CD14-positive monocyte (primary cell): ENCODE results near the gene TEC. TPM values are rescaled to one million over a fixed set of nuclear protein-coding genes. Genes with fewer than 3 reads are reported as not detected.

Source experiments
- DNase-seq, 3 donors: peaks; one replicate each; pipeline ENCODE4 v3.0.0-alpha.2; 2011 to 2022
- H2AFZ ChIP-seq: 2 replicates; pipeline ENCODE4 v1.6.0; 2012; ENCODE audit warnings: mild to moderate bottlenecking, low read depth, low read length, inconsistent platforms; ENCODE audit not compliant: insufficient read depth, poor library complexity, severe bottlenecking
- H3K27ac ChIP-seq, 2 donors: 1 replicate in 1 of 2; 2 replicates in 1 of 2; pipeline ENCODE4 v1.5.1; 2012 to 2013; ENCODE audit warnings: low read length in 2 of 2, control low read depth in 1 of 2, inconsistent platforms in 1 of 2, low read depth in 1 of 2, mild to moderate bottlenecking in 1 of 2
- H3K27me3 ChIP-seq, 2 donors: one replicate each; pipeline versions ENCODE4 v1.6.0 to v1.6.1; 2011 to 2013; ENCODE audit warnings: low read length in 2 of 2; ENCODE audit not compliant: control insufficient read depth in 2 of 2, insufficient read depth in 2 of 2
- H3K36me3 ChIP-seq, 2 donors: replicated peaks in 1 of 2; 1 replicate in 1 of 2; 2 replicates in 1 of 2; pipeline versions ENCODE4 v1.5.1 to v1.6.1; 2012 to 2013; ENCODE audit warnings: low read length in 2 of 2, control low read depth in 1 of 2, inconsistent platforms in 1 of 2, mild to moderate bottlenecking in 1 of 2; ENCODE audit not compliant: insufficient read depth in 2 of 2, control insufficient read depth in 1 of 2
- H3K4me1 ChIP-seq, 2 donors: 1 replicate in 1 of 2; 2 replicates in 1 of 2; pipeline versions ENCODE4 v1.5.1 to v1.6.1; 2012 to 2013; ENCODE audit warnings: low read length in 2 of 2, control low read depth in 1 of 2, inconsistent platforms in 1 of 2, mild to moderate bottlenecking in 1 of 2, moderate library complexity in 1 of 2; ENCODE audit not compliant: insufficient read depth in 2 of 2, control insufficient read depth in 1 of 2
- H3K4me2 ChIP-seq: replicated peaks from 2 replicates; pipeline ENCODE3; 2012; ENCODE audit warnings: low read length, moderate library complexity, mild to moderate bottlenecking; ENCODE audit not compliant: poor library complexity, severe bottlenecking; ENCODE audit errors: extremely low read depth
- H3K4me3 ChIP-seq, 3 experiments: fragments of 200-600 bp in 1 of 3; sonication (generic) in 1 of 3; replicated peaks in 1 of 3; 1 replicate in 2 of 3; 2 replicates in 1 of 3; pipeline ENCODE4 v1.5.1; 2011 to 2013; ENCODE audit warnings: low read length in 3 of 3, mild to moderate bottlenecking in 3 of 3, control low read depth in 2 of 3, low read depth in 2 of 3, inconsistent platforms in 1 of 3, moderate library complexity in 1 of 3
- H3K79me2 ChIP-seq: 2 replicates; pipeline ENCODE4 v1.6.0; 2012; ENCODE audit warnings: mild to moderate bottlenecking, control low read depth, inconsistent platforms, low read length, moderate library complexity; ENCODE audit not compliant: insufficient read depth
- H3K9ac ChIP-seq: 2 replicates; pipeline ENCODE4 v1.6.0; 2017; ENCODE audit warnings: low read length, mild to moderate bottlenecking; ENCODE audit not compliant: insufficient read depth, poor library complexity, severe bottlenecking
- H3K9me3 ChIP-seq, 2 donors: replicated peaks in 1 of 2; 1 replicate in 1 of 2; 2 replicates in 1 of 2; pipeline versions ENCODE4 v1.5.1 to v1.6.1; 2012 to 2013; ENCODE audit warnings: low read length in 2 of 2, control low read depth in 1 of 2; ENCODE audit not compliant: control insufficient read depth in 1 of 2, insufficient read depth in 1 of 2
- H4K20me1 ChIP-seq: 2 replicates; pipeline ENCODE4 v1.6.0; 2012; ENCODE audit warnings: mild to moderate bottlenecking, low read length, control low read depth, moderate library complexity; ENCODE audit not compliant: insufficient read depth
- H3K27ac Mint-ChIP-seq, 7 donors: one replicate each; pipeline ENCODE4 v1.8.0; 2020; ENCODE audit warnings: mild to moderate bottlenecking in 7 of 7, mixed read lengths in 7 of 7, moderate library complexity in 6 of 7, inconsistent platforms in 2 of 7
- H3K27me3 Mint-ChIP-seq, 3 donors: one replicate each; pipeline ENCODE4 v1.8.0; 2021 to 2022; ENCODE audit warnings: low read depth in 3 of 3, mild to moderate bottlenecking in 3 of 3, mixed read lengths in 3 of 3, moderate library complexity in 3 of 3, inconsistent platforms in 1 of 3
- H3K36me3 Mint-ChIP-seq, 2 donors: one replicate each; pipeline ENCODE4 v1.8.0; 2020; ENCODE audit warnings: mixed read lengths in 2 of 2, inconsistent platforms in 1 of 2, mild to moderate bottlenecking in 1 of 2
- H3K4me1 Mint-ChIP-seq: one replicate; pipeline ENCODE4 v1.8.0; 2020; ENCODE audit warnings: mild to moderate bottlenecking, mixed read lengths
- H3K4me3 Mint-ChIP-seq, 2 donors: one replicate each; pipeline ENCODE4 v1.8.0; 2020; ENCODE audit warnings: mild to moderate bottlenecking in 2 of 2, mixed read lengths in 2 of 2, moderate library complexity in 1 of 2
- H3K9me3 Mint-ChIP-seq, 7 donors: one replicate each; pipeline ENCODE4 v1.8.0; 2020 to 2022; ENCODE audit warnings: mixed read lengths in 7 of 7, mild to moderate bottlenecking in 6 of 7, moderate library complexity in 6 of 7, inconsistent platforms in 2 of 7
- CTCF ChIP-seq: fragments of 200-600 bp; IDR thresholded peaks from one replicate; pipeline ENCODE4 v1.8.0; 2022; ENCODE audit warnings: antibody characterized with exemption, mild to moderate bottlenecking
- WGBS: methylation state at CpG from one replicate; pipeline ENCODE4 v1.1.5; 2013; ENCODE audit warnings: missing lambda C conversion rate; ENCODE audit not compliant: insufficient coverage; 5-methylcytosine and 5-hydroxymethylcytosine counted together
- intact Hi-C, 2 donors: fragments of 100-400 bp; cut with micrococcal nuclease; formaldehyde crosslinking; loops; one replicate each; pipeline versions ENCODE4 v1.15.0 to v1.15.1; 2023
- polyA plus RNA-seq, 3 donors: library from polyadenylated mRNA; depleted of rRNA in 1 of 3; unstranded in 2 of 3; stranded (reverse) in 1 of 3; fragments of 300-500 nt in 2 of 3; fragments of >200 nt in 1 of 3; fragmentation: Illumina TruSeq in 2 of 3; gene quantifications; 1 replicate in 2 of 3; 2 replicates in 1 of 3; pipeline ENCODE4 v1.2.3, GENCODE V29; 2012 to 2021

The TEC gene
- polyA plus RNA-seq, 3 donors, result 0.30 to 2.5 (median 0.73) TPM

- Mint-ChIP-seq H3K36me3 (peaks cover 67 to 69% of the 10 kb centered on the region in 2 donors), H3K27ac (no peak overlapping the region), H3K27me3 (no peaks in the 10 kb centered on the region), H3K4me1 (no peaks in the 10 kb centered on the region), H3K4me3 (no peak overlapping the region), H3K9me3 (peaks cover 6 to 14% (median 9%) of the 10 kb centered on the region in 7 donors)
- Histone ChIP-seq H3K36me3 (peaks cover 36 to 83% of the 10 kb centered on the region in 2 donors), H4K20me1 (no peaks in the 10 kb centered on the region), H3K9ac (no peak overlapping the region), H3K4me2 (no peak overlapping the region), H3K79me2 (no peaks in the 10 kb centered on the region), H2AFZ (no peak overlapping the region), H3K9me3 (peaks cover 3 to 22% of the 10 kb centered on the region in 2 donors), H3K27ac (no peak overlapping the region), H3K27me3 (no peaks in the 10 kb centered on the region), H3K4me3 (no peak overlapping the region), H3K4me1 (no peaks in the 10 kb centered on the region)
- TF ChIP-seq CTCF, result no peak
- WGBS, result no CpG with 5 or more reads among the region's 1 CpG
- intact Hi-C loops, result no loop called here
- no peak for DNase-seq
These were observed 115.7 kb downstream of the TEC start for GRCh38 chr4:48153791-48154550.

- TF ChIP-seq CTCF, result no peak
- Histone ChIP-seq H3K27me3 (no peaks in the 10 kb centered on the region), H3K4me1 (no peaks in the 10 kb centered on the region), H2AFZ (no peak overlapping the region), H3K9ac (no peak overlapping the region), H4K20me1 (no peaks in the 10 kb centered on the region), H3K36me3 (peaks cover 36 to 85% of the 10 kb centered on the region in 2 donors), H3K4me3 (no peak overlapping the region), H3K4me2 (no peak overlapping the region), H3K79me2 (no peaks in the 10 kb centered on the region), H3K27ac (no peak overlapping the region), H3K9me3 (peaks cover 3 to 22% of the 10 kb centered on the region in 2 donors)
- intact Hi-C loops, result no loop called here
- no peaks in the 10 kb centered on the region for H3K27me3 Mint-ChIP-seq
- no CpG with 5 or more reads among the region's 5 CpGs for WGBS
- H3K4me3 Mint-ChIP-seq, result no peak overlapping the region
- H3K27ac Mint-ChIP-seq, result no peak overlapping the region
- peaks cover 4 to 9% (median 7%) of the 10 kb centered on the region in 7 donors for H3K9me3 Mint-ChIP-seq
- no peak for DNase-seq
- H3K36me3 Mint-ChIP-seq, result peaks cover 63% of the 10 kb centered on the region in 2 donors
- H3K4me1 Mint-ChIP-seq, result no peaks in the 10 kb centered on the region
These were observed 117.4 kb downstream of the TEC start for GRCh38 chr4:48152259-48152658.
